Lung (tissue), 12 donors: ENCODE measurements around the gene TTLL10. TPM values are rescaled to one million over a fixed set of nuclear protein-coding genes. Genes with fewer than 3 reads are reported as not detected.

Experiments used
- ATAC-seq: fragments of 200-7000 bp; cut with Tn5 transposase; one replicate; pipeline ENCODE4 v1.9.1; 2020; ENCODE audit warnings: moderate number of reproducible peaks; ENCODE audit not compliant: insufficient read depth, low FRiP score
- DNase-seq, 3 donors: peaks; one replicate each; pipeline ENCODE4 v3.0.0-alpha.2; 2013 to 2017
- H3K27ac ChIP-seq, 2 donors: one replicate each; pipeline ENCODE4 v1.5.1; 2013; ENCODE audit warnings: mild to moderate bottlenecking in 2 of 2, moderate library complexity in 2 of 2, control low read depth in 1 of 2, inconsistent platforms in 1 of 2, low read depth in 1 of 2, low read length in 1 of 2
- H3K27me3 ChIP-seq, 3 donors: one replicate each; pipeline ENCODE4 v1.5.1; 2013; ENCODE audit warnings: low read length in 2 of 3; ENCODE audit not compliant: control insufficient read depth in 3 of 3, insufficient read depth in 3 of 3
- H3K36me3 ChIP-seq, 4 donors: one replicate each; pipeline ENCODE4 v1.5.1; 2013; ENCODE audit warnings: low read length in 4 of 4, mild to moderate bottlenecking in 1 of 4, moderate library complexity in 1 of 4; ENCODE audit not compliant: control insufficient read depth in 4 of 4, insufficient read depth in 4 of 4
- H3K4me1 ChIP-seq, 5 donors: one replicate each; pipeline ENCODE4 v1.5.1; 2013; ENCODE audit warnings: low read length in 5 of 5, mild to moderate bottlenecking in 2 of 5, moderate library complexity in 1 of 5; ENCODE audit not compliant: control insufficient read depth in 5 of 5, insufficient read depth in 5 of 5
- H3K4me3 ChIP-seq: one replicate; pipeline ENCODE4 v1.5.1; 2013; ENCODE audit warnings: mild to moderate bottlenecking, control low read depth, moderate library complexity
- H3K9ac ChIP-seq, 2 donors: one replicate each; pipeline ENCODE4 v1.5.1; 2013; ENCODE audit warnings: low read length in 2 of 2, control low read depth in 1 of 2; ENCODE audit not compliant: insufficient read depth in 1 of 2
- H3K9me3 ChIP-seq, 4 donors: one replicate each; pipeline ENCODE4 v1.5.1; 2013; ENCODE audit warnings: low read length in 3 of 4, mild to moderate bottlenecking in 1 of 4, moderate library complexity in 1 of 4; ENCODE audit not compliant: control insufficient read depth in 4 of 4, insufficient read depth in 3 of 4
- WGBS, 2 donors: extraction: QIAGEN DNeasy Blood & Tissue Kit; methylation state at CpG; one replicate each; pipeline ENCODE4 v1.1.7; 2013; 5-methylcytosine and 5-hydroxymethylcytosine counted together
- polyA plus RNA-seq, 2 donors: library from polyadenylated mRNA; stranded (reverse); fragments of 200-250 nt; gene quantifications; one replicate each; pipeline ENCODE4 v1.2.1, GENCODE V29; 2013
- total RNA-seq, 2 donors: library from RNA; depleted of rRNA in 1 of 2; stranded (reverse); fragments of >200 nt in 1 of 2; gene quantifications; one replicate each; pipeline ENCODE4 v1.2.1, GENCODE V29; 2014 to 2021
- TF ChIP-seq, protein P1 (sequence below): IDR thresholded peaks from 2 replicates; pipeline ENCODE4 v1.5.1; 2012; ENCODE audit warnings: mild to moderate bottlenecking; ENCODE audit errors: control extremely low read depth, extremely low read depth
- donor health status: control.
- donor health status: control.
- donor health status: Bipolar disorder and iron deficiency.
- donor health status: healthy.
- donor health status: DM: yes; HTN: yes; CAD: no.

Gene TTLL10
- total and polyA plus RNA-seq, 4 donors: 3.7 to 19.7 (median 4.5) TPM

GRCh38 chr1:1236176-1236763 is 62.6 kb downstream of the TTLL10 start:
- Histone ChIP-seq H3K9ac (no peak overlapping the region), H3K27me3 (peaks cover 0 to 27% (median 0%) of the 10 kb centered on the region in 3 donors), H3K4me3 (no peak overlapping the region), H3K4me1 (peaks cover 0 to 17% (median 0%) of the 10 kb centered on the region in 5 donors), H3K9me3 (peaks cover 0 to 8% (median 0%) of the 10 kb centered on the region in 4 donors), H3K36me3 (peaks cover 0 to 6% (median under 1%) of the 10 kb centered on the region in 4 donors), H3K27ac (no peak overlapping the region)
- no peak for DNase-seq
- ATAC-seq: no peak
- TF ChIP-seq, protein P1, sequence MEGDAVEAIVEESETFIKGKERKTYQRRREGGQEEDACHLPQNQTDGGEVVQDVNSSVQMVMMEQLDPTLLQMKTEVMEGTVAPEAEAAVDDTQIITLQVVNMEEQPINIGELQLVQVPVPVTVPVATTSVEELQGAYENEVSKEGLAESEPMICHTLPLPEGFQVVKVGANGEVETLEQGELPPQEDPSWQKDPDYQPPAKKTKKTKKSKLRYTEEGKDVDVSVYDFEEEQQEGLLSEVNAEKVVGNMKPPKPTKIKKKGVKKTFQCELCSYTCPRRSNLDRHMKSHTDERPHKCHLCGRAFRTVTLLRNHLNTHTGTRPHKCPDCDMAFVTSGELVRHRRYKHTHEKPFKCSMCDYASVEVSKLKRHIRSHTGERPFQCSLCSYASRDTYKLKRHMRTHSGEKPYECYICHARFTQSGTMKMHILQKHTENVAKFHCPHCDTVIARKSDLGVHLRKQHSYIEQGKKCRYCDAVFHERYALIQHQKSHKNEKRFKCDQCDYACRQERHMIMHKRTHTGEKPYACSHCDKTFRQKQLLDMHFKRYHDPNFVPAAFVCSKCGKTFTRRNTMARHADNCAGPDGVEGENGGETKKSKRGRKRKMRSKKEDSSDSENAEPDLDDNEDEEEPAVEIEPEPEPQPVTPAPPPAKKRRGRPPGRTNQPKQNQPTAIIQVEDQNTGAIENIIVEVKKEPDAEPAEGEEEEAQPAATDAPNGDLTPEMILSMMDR: no peak
- WGBS, 2 donors: 82 to 87% methylated on average over 22 of the region's 22 CpGs

GRCh38 chr1:1236945-1237873 is 63.5 kb downstream of the TTLL10 start:
- peaks cover 0 to 6% (median under 1%) of the 10 kb centered on the region in 4 donors for H3K36me3 ChIP-seq
- H3K9ac ChIP-seq: peak overlapping the region in 1 of 2 donors; percentile 2
- 36 to 40% methylated on average over 27 to 34 of the region's 34 CpGs for WGBS, 2 donors
- H3K9me3 ChIP-seq: peaks cover 0 to 8% (median 0%) of the 10 kb centered on the region in 4 donors
- H3K4me1 ChIP-seq: peaks cover 0 to 17% (median 0%) of the 10 kb centered on the region in 5 donors
- no peak overlapping the region for H3K4me3 ChIP-seq
- H3K27me3 ChIP-seq: peaks cover 0 to 27% (median 0%) of the 10 kb centered on the region in 3 donors
- no peak overlapping the region for H3K27ac ChIP-seq
- DNase-seq (no peak), ATAC-seq (no peak)
- TF ChIP-seq, protein P1: no peak

- no peak overlapping the region for H3K9ac ChIP-seq
Observed at GRCh38 chr1:1237874-1238701, 64.4 kb downstream of the TTLL10 start.

More at GRCh38 chr1:1237874-1238701, 64.4 kb downstream of the TTLL10 start:
- peaks cover 0 to 27% (median 0%) of the 10 kb centered on the region in 3 donors for H3K27me3 ChIP-seq
- ATAC-seq (no peak), DNase-seq (peak in 1 of 3 donors; percentile 36)
- no peak overlapping the region for H3K4me3 ChIP-seq
- peaks cover 0 to 12% (median 0%) of the 10 kb centered on the region in 5 donors for H3K4me1 ChIP-seq
- no peak overlapping the region for H3K27ac ChIP-seq
- H3K36me3 ChIP-seq: peaks cover 0 to 6% (median under 1%) of the 10 kb centered on the region in 4 donors
- peaks cover 0 to 7% (median 0%) of the 10 kb centered on the region in 4 donors for H3K9me3 ChIP-seq
- TF ChIP-seq, protein P1: no peak
- 45 to 61% methylated on average over 41 to 48 of the region's 48 CpGs for whole genome bisulfite sequencing, 2 donors
